ENCODE results near the gene MEA1.

DNA sequence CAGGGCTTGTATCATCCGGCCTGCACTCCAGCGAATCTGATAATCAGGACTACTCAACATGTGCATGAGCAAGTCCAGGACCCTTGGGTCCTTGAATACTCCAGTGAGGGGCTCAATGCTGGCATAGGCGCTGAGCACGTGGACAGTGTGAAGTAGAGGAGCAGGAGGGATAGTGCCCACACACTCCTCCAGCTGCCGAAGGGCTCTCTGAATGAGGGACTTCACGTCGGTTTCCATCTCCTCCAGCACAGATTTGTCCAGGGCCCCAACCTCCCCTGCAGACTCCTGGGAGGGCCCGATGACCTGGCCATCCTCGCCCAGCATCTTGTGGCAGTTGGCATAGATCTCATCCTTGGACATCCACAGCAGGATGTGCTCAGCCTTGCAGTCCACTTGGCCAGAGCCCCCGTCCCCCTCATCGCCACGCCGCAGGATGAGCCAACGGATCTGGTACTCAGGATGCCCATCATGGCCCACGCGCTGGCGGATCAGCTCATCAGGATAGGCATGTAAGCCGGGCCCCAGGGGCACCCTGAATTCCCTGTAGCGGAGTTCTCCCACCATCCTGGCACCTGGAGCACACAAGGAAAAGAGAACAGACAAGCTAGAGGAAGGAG lies 38.6 kb upstream of the MEA1 start:
- TF ChIP-seq, protein P1, sequence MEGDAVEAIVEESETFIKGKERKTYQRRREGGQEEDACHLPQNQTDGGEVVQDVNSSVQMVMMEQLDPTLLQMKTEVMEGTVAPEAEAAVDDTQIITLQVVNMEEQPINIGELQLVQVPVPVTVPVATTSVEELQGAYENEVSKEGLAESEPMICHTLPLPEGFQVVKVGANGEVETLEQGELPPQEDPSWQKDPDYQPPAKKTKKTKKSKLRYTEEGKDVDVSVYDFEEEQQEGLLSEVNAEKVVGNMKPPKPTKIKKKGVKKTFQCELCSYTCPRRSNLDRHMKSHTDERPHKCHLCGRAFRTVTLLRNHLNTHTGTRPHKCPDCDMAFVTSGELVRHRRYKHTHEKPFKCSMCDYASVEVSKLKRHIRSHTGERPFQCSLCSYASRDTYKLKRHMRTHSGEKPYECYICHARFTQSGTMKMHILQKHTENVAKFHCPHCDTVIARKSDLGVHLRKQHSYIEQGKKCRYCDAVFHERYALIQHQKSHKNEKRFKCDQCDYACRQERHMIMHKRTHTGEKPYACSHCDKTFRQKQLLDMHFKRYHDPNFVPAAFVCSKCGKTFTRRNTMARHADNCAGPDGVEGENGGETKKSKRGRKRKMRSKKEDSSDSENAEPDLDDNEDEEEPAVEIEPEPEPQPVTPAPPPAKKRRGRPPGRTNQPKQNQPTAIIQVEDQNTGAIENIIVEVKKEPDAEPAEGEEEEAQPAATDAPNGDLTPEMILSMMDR (IDR thresholded peaks at IDR 0.05; ENCODE audit: low read depth, low read length, missing input control) = no peak
- no peak for TF ChIP-seq GABPA (IDR thresholded peaks at IDR 0.05 in 1 of 2, conservative IDR thresholded peaks at IDR 0.05 in 1 of 2)
- TF ChIP-seq, protein P2, sequence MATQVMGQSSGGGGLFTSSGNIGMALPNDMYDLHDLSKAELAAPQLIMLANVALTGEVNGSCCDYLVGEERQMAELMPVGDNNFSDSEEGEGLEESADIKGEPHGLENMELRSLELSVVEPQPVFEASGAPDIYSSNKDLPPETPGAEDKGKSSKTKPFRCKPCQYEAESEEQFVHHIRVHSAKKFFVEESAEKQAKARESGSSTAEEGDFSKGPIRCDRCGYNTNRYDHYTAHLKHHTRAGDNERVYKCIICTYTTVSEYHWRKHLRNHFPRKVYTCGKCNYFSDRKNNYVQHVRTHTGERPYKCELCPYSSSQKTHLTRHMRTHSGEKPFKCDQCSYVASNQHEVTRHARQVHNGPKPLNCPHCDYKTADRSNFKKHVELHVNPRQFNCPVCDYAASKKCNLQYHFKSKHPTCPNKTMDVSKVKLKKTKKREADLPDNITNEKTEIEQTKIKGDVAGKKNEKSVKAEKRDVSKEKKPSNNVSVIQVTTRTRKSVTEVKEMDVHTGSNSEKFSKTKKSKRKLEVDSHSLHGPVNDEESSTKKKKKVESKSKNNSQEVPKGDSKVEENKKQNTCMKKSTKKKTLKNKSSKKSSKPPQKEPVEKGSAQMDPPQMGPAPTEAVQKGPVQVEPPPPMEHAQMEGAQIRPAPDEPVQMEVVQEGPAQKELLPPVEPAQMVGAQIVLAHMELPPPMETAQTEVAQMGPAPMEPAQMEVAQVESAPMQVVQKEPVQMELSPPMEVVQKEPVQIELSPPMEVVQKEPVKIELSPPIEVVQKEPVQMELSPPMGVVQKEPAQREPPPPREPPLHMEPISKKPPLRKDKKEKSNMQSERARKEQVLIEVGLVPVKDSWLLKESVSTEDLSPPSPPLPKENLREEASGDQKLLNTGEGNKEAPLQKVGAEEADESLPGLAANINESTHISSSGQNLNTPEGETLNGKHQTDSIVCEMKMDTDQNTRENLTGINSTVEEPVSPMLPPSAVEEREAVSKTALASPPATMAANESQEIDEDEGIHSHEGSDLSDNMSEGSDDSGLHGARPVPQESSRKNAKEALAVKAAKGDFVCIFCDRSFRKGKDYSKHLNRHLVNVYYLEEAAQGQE (IDR thresholded peaks at IDR 0.05) = no peak
- TF ChIP-seq, protein P3, sequence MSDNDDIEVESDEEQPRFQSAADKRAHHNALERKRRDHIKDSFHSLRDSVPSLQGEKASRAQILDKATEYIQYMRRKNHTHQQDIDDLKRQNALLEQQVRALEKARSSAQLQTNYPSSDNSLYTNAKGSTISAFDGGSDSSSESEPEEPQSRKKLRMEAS (IDR thresholded peaks at IDR 0.05) = no peak
- no peak for TF ChIP-seq YY1 (IDR thresholded peaks at IDR 0.05)
- no peak for TF ChIP-seq TAF1 (conservative IDR thresholded peaks at IDR 0.05)
